Stomach (tissue), 4 donors: ENCODE data around the gene ELOF1.

Experiments used
- EP300 ChIP-seq: sonication (generic); formaldehyde crosslinking; IDR thresholded peaks from one replicate; pipeline ENCODE4 v1.6.1; 2017; ENCODE audit warnings: antibody characterized with exemption
- POLR2A ChIP-seq, 4 donors: fragments of 450-650 bp; IDR thresholded peaks; one replicate each; pipeline ENCODE4 v1.6.1; 2016; ENCODE audit warnings: antibody characterized with exemption in 4 of 4, control low read depth in 2 of 4, mild to moderate bottlenecking in 1 of 4, moderate library complexity in 1 of 4
- TF ChIP-seq, protein P1 (sequence below), 7 experiments: fragments of 450-650 bp in 4 of 7; fragments of 200-600 bp in 3 of 7; sonication (generic) in 3 of 7; IDR thresholded peaks; one replicate each; pipeline ENCODE4 v1.5.1; 2016 to 2019; ENCODE audit warnings: antibody characterized with exemption in 7 of 7, control low read depth in 2 of 7, mild to moderate bottlenecking in 1 of 7

- TF ChIP-seq, protein P1, sequence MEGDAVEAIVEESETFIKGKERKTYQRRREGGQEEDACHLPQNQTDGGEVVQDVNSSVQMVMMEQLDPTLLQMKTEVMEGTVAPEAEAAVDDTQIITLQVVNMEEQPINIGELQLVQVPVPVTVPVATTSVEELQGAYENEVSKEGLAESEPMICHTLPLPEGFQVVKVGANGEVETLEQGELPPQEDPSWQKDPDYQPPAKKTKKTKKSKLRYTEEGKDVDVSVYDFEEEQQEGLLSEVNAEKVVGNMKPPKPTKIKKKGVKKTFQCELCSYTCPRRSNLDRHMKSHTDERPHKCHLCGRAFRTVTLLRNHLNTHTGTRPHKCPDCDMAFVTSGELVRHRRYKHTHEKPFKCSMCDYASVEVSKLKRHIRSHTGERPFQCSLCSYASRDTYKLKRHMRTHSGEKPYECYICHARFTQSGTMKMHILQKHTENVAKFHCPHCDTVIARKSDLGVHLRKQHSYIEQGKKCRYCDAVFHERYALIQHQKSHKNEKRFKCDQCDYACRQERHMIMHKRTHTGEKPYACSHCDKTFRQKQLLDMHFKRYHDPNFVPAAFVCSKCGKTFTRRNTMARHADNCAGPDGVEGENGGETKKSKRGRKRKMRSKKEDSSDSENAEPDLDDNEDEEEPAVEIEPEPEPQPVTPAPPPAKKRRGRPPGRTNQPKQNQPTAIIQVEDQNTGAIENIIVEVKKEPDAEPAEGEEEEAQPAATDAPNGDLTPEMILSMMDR (IDR thresholded peaks at IDR 0.05), result no peak
- TF ChIP-seq EP300 (no peak), POLR2A (IDR thresholded peaks at IDR 0.05) (no peak)
Measured at GRCh38 chr19:11574689-11575088, 15.7 kb upstream of the ELOF1 start.
